ENCODE data around the gene PYCARD. TPM values are rescaled to one million over a fixed set of nuclear protein-coding genes. Genes with fewer than 3 reads are reported as not detected.

Gene PYCARD
- total and polyA plus RNA-seq, 8 donors: 3.3 to 27.3 (median 9.6) TPM

GRCh38 chr16:31157136-31157535 lies 45.4 kb downstream of the PYCARD start:
- Histone ChIP-seq H3K9me3 (no peaks in the 10 kb centered on the region), H3K27ac (no peak overlapping the region), H3K4me3 (peak overlapping the region in 1 of 4 donors; percentile 6), H3K4me1 (peaks cover 0 to 10% (median 0%) of the 10 kb centered on the region in 3 donors), H3K27me3 (no peaks in the 10 kb centered on the region), H3K36me3 (no peaks in the 10 kb centered on the region)
- WGBS, 2 donors: 15 to 17% methylated on average over 8 of the region's 8 CpGs
- DNase-seq: peak in 1 of 6 donors; percentile 38
- TF ChIP-seq CTCF (IDR thresholded peaks at IDR 0.05): no peak
- peak; percentile 51 to 85 (median 73) for ATAC-seq
- intact Hi-C loops (cut with DNase I): no loop called here
- no peak for FAIRE-seq

Other genes starting within 250 kb of the PYCARD start
- 10 to 100 TPM in 1 of 6 donors, 1 to 10 TPM in 5; 6.5 to 10.6 (median 8.3) TPM for gene SETD1A, start 245.0 kb downstream of the PYCARD start, total RNA-seq
- gene SETD1A, start 245.0 kb downstream of the PYCARD start, polyA plus RNA-seq: 10 to 100 TPM; 12.8 to 17.9 TPM
- gene HSD3B7, start 217.6 kb downstream of the PYCARD start, total RNA-seq: 10 to 100 TPM; 14.2 to 32.1 (median 17.3) TPM
- 10 to 100 TPM; 16.6 to 28.4 TPM for gene HSD3B7, start 217.6 kb downstream of the PYCARD start, polyA plus RNA-seq
- 1 to 10 TPM in 1 of 6 donors, under 1 TPM in 5; 0.16 to 1.4 (median 0.56) TPM for gene STX1B, start 192.1 kb downstream of the PYCARD start, total RNA-seq
- 1 to 10 TPM in 1 of 2 donors, under 1 TPM in 1; 0.82 to 2.4 TPM for gene STX1B, start 192.1 kb downstream of the PYCARD start, polyA plus RNA-seq
- gene STX4, start 169.2 kb downstream of the PYCARD start, total RNA-seq: 10 to 100 TPM; 22.2 to 48.9 (median 26.9) TPM
- gene STX4, start 169.2 kb downstream of the PYCARD start, polyA plus RNA-seq: 10 to 100 TPM; 91.8 to 94.4 TPM
- gene ZNF668, start 128.5 kb downstream of the PYCARD start, total RNA-seq: 1 to 10 TPM; 1.5 to 5.5 (median 3.3) TPM
- gene ZNF668, start 128.5 kb downstream of the PYCARD start, polyA plus RNA-seq: 1 to 10 TPM; 4.5 to 6.4 TPM
- gene ZNF646, start 128.3 kb downstream of the PYCARD start, total RNA-seq: 10 to 100 TPM in 1 of 6 donors, 1 to 10 TPM in 5; 5.6 to 12.6 (median 7.0) TPM
- 10 to 100 TPM in 1 of 2 donors, 1 to 10 TPM in 1; 3.9 to 10.7 TPM for gene ZNF646, start 128.3 kb downstream of the PYCARD start, polyA plus RNA-seq
- 1 to 10 TPM in 5 of 6 donors, under 1 TPM in 1; 0.52 to 2.1 (median 1.3) TPM for gene PRSS53, start 113.8 kb downstream of the PYCARD start, total RNA-seq
- 1 to 10 TPM; 5.3 to 8.2 TPM for gene PRSS53, start 113.8 kb downstream of the PYCARD start, polyA plus RNA-seq
- gene VKORC1, start 108.0 kb downstream of the PYCARD start, total RNA-seq: 10 to 100 TPM; 37.7 to 54.3 (median 49.7) TPM
- 10 to 100 TPM; 50.2 to 90.9 TPM for gene VKORC1, start 108.0 kb downstream of the PYCARD start, polyA plus RNA-seq
- gene BCKDK, start 94.4 kb downstream of the PYCARD start, total RNA-seq: 10 to 100 TPM; 25.7 to 64.2 (median 37.0) TPM
- 10 to 100 TPM; 27.4 to 30.7 TPM for gene BCKDK, start 94.4 kb downstream of the PYCARD start, polyA plus RNA-seq
- 10 to 100 TPM; 31.5 to 40.7 (median 37.6) TPM for gene KAT8, start 85.1 kb downstream of the PYCARD start, total RNA-seq
- 10 to 100 TPM; 56.0 to 71.7 TPM for gene KAT8, start 85.1 kb downstream of the PYCARD start, polyA plus RNA-seq
- 10 to 100 TPM; 32.5 to 89.3 (median 53.8) TPM for gene PRSS8, start 67.0 kb downstream of the PYCARD start, total RNA-seq
- 10 to 100 TPM; 69.8 to 70.6 TPM for gene PRSS8, start 67.0 kb downstream of the PYCARD start, polyA plus RNA-seq
- 1 to 10 TPM in 2 of 6 donors, under 1 TPM in 4; 0.14 to 3.1 (median 0.79) TPM for gene PRSS36, start 52.7 kb downstream of the PYCARD start, total RNA-seq
- gene PRSS36, start 52.7 kb downstream of the PYCARD start, polyA plus RNA-seq: 1 to 10 TPM; 1.9 to 2.7 TPM
- gene FUS, start 22.6 kb downstream of the PYCARD start, total RNA-seq: 100 to 1,000 TPM in 3 of 6 donors, 10 to 100 TPM in 3; 69.4 to 134 (median 89.7) TPM
- 100 to 1,000 TPM; 243 to 379 TPM for gene FUS, start 22.6 kb downstream of the PYCARD start, polyA plus RNA-seq
- gene TRIM72, start 11.4 kb upstream of the PYCARD start, total RNA-seq: under 1 TPM in 1 of 6 donors, not detected in 5; 0.12 TPM
- gene TRIM72, start 11.4 kb upstream of the PYCARD start, polyA plus RNA-seq: under 1 TPM; under 0.01 to 0.02 TPM
- not detected for gene PYDC1, start 14.4 kb upstream of the PYCARD start, total RNA-seq
- gene PYDC1, start 14.4 kb upstream of the PYCARD start, polyA plus RNA-seq: not detected
- 10 to 100 TPM in 1 of 6 donors, 1 to 10 TPM in 3, under 1 TPM in 2; 0.32 to 15.9 (median 2.3) TPM for gene ITGAM, start 57.2 kb upstream of the PYCARD start, total RNA-seq
- gene ITGAM, start 57.2 kb upstream of the PYCARD start, polyA plus RNA-seq: 1 to 10 TPM; 1.8 to 3.5 TPM
- 10 to 100 TPM in 2 of 6 donors, 1 to 10 TPM in 2, under 1 TPM in 2; 0.56 to 21.5 (median 1.8) TPM for gene ITGAX, start 152.4 kb upstream of the PYCARD start, total RNA-seq
- 1 to 10 TPM; 1.2 to 3.0 TPM for gene ITGAX, start 152.4 kb upstream of the PYCARD start, polyA plus RNA-seq
- under 1 TPM in 2 of 6 donors, not detected in 4; 0.06 to 0.31 TPM for gene ITGAD, start 190.6 kb upstream of the PYCARD start, total RNA-seq
- gene ITGAD, start 190.6 kb upstream of the PYCARD start, polyA plus RNA-seq: not detected
- gene COX6A2, start 225.6 kb upstream of the PYCARD start, total RNA-seq: under 1 TPM in 4 of 6 donors, not detected in 2; 0.39 to 0.61 (median 0.52) TPM
- gene COX6A2, start 225.6 kb upstream of the PYCARD start, polyA plus RNA-seq: 1 to 10 TPM; 2.0 to 5.5 TPM
- gene ZNF843, start 240.0 kb upstream of the PYCARD start, total RNA-seq: 1 to 10 TPM; 2.0 to 3.4 (median 2.1) TPM
- 1 to 10 TPM; 1.1 to 1.5 TPM for gene ZNF843, start 240.0 kb upstream of the PYCARD start, polyA plus RNA-seq